Measurements from ENCODE around the gene BRD9. TPM values are rescaled to one million over a fixed set of nuclear protein-coding genes. Genes with fewer than 3 reads are reported as not detected.

BRD9 gene
- 36.3 to 40.5 TPM (median 39.2 TPM) in 5 replicates for total RNA-seq (2022; extraction: Qiagen RNA extraction; ENCODE audit: low read depth)

DNA sequence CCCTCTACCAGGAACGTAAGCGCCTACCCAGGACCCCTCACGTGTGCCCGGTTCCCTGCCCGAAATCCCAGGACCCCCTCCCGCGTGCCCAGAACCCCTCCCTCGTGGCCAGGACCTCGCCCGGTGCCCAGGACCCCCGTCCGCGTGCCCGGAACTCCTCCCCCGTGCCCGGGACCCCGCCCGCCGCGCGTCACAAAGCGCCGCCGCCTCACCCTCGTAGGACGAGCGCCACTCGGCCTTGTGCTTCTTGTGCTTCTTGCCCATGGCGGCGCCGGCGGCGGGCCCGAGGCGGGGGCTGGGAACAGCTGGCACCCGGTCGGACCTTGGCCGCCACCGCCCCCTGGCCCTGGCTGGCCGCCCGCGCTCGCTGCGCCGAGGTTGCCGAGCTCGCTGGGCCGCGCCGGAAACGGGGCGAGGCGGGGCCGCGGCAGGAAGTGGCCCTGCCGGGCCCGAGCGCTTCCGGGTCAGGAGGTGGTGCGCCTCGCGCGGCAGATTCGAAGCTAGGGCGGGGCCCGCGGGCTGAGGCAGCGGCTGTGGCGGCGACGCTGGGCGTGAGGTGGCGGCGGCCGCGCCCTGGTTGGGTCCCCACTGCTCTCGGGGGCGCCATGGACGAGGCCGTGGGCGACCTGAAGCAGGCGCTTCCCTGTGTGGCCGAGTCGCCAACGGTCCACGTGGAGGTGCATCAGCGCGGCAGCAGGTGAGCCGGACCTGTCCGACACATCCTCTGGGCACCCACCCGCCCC, at the start of gene BRD9, which contains the start of gene TRIP13:
BRD9 (minus strand) TSS at position 408 of the 743 bp plus-strand sequence; CDS start at position 264, 144 bp downstream.
TRIP13 (plus strand) TSS at position 491 of the 743 bp plus-strand sequence; CDS start at position 606, 115 bp downstream.

GRCh38 chr5:850511-851006, 42.0 kb downstream of the BRD9 start, which contains the start of gene ZDHHC11:
ZDHHC11 (minus strand) TSS chr5:850986; CDS start chr5:850602, 384 bp downstream.

Other genes with a start within 250 kb of the BRD9 start
- 4.2 to 5.8 TPM (median 5.6 TPM) in 5 replicates for gene TPPP, start 199.4 kb downstream of the BRD9 start, total RNA-seq (2022; extraction: Qiagen RNA extraction; ENCODE audit: low read depth)
- gene ZDHHC11B, start 108.1 kb downstream of the BRD9 start, total RNA-seq (2022; extraction: Qiagen RNA extraction; ENCODE audit: low read depth), result 1.1 to 1.7 TPM (median 1.3 TPM) in 5 replicates
- gene ZDHHC11, start 41.8 kb downstream of the BRD9 start, total RNA-seq (2022; extraction: Qiagen RNA extraction; ENCODE audit: low read depth), result 10.0 to 18.7 TPM (median 16.9 TPM) in 5 replicates
- gene TRIP13, start 83 bp upstream of the BRD9 start, total RNA-seq (2022; extraction: Qiagen RNA extraction; ENCODE audit: low read depth), result 60.8 to 66.9 TPM (median 66.4 TPM) in 5 replicates
- 8.7 to 14.0 TPM (median 12.2 TPM) in 5 replicates for gene NKD2, start 116.0 kb upstream of the BRD9 start, total RNA-seq (2022; extraction: Qiagen RNA extraction; ENCODE audit: low read depth)
- 21.0 to 30.8 TPM (median 28.5 TPM) in 5 replicates for gene SLC12A7, start 219.3 kb upstream of the BRD9 start, total RNA-seq (2022; extraction: Qiagen RNA extraction; ENCODE audit: low read depth)

Data from A549 treated with RU486 at 1 μM for 4 hours (cell line).